GM18517 (cell line): Measurements from ENCODE around the gene ARPC5.
A peak's percentile ranks its signal among the peaks of the same experiment; 100 is the strongest.

Source experiments
- ATAC-seq: cut with Tn5 transposase; IDR thresholded peaks from one replicate; pipeline ENCODE4 v1.9.1; 2021; ENCODE audit warnings: mild to moderate bottlenecking, moderate library complexity; ENCODE audit not compliant: unreplicated experiment

The ARPC5 gene

DNA sequence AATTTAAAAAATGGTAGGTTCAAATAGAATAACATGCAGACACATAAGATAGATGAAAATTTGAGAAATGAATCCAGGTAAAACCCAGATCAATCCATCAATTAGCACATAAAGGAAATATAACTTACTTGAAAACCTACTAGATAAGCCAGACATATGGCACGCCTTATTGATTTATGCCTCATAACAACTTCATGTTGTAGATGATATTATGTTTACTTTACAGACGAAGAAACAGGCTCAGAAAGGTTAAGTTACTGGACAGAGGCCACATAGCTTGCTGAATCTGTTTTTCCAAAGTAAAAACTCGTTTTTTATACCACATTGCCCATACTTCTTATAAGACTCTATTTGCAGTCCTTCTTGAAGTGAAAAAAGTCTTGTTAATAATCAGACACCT lies 23.2 kb downstream of the ARPC5 start:
- ATAC-seq = no peak

GRCh38 chr1:183611021-183611420 lies 24.6 kb downstream of the ARPC5 start:
- no peak for ATAC-seq

DNA sequence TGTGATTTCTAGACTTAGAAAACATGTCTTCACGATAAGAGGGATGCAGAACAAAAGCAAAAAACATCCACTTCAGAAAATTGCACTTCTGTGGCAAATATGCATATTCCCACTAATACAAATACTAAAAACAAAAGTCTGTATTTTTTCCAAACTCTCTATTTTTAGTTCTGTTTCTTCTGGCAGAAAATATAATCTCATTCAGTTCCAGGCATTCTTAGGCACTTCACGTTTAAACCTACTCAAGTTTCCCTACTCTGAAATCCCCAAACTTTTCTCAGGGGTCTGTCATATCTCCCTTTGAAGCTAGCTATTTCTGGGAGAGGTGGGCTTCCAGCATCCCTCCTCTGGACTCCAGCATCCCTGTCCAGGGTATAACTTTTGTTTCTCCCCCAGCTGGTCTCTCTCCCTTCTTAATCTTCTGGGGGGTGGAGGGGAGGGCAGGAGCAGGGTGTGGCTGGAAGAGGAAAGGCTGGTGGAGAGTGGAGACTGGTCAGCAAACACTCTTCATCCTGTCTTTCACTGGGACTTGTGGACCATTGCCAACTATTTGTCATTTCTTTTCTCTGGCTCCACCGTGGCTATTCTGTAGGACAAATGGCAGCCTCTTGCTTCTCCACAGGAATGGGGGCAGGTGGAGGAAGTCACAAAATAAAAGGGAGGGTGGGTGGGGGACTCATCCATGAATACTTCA lies 25.7 kb downstream of the ARPC5 start:
- no peak for ATAC-seq

DNA sequence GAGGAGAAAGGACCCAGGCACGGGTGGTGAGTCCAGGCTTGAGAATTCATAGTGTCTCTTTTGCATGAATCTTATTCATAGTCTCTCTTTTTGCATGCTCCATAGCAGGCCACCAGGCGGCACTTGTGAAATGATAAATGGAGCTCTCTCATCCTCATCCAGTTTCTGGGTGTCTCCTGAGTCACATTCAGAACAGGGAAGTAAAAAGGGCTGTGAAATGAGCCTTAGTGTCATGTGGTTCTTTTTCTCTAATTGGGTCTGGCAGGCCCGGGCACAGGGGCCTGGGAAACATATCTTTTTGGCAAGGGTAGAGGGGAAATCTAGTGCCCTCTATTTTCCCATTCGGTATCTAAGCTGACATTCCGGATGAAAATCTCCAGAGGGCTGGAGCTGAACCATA lies 26.3 kb downstream of the ARPC5 start:
- peak; percentile 38 for ATAC-seq

GRCh38 chr1:183607322-183607980 lies 28.1 kb downstream of the ARPC5 start:
- ATAC-seq = peak; percentile 42

- ATAC-seq = no peak
Measured at GRCh38 chr1:183605904-183606303, 29.7 kb downstream of the ARPC5 start.

DNA sequence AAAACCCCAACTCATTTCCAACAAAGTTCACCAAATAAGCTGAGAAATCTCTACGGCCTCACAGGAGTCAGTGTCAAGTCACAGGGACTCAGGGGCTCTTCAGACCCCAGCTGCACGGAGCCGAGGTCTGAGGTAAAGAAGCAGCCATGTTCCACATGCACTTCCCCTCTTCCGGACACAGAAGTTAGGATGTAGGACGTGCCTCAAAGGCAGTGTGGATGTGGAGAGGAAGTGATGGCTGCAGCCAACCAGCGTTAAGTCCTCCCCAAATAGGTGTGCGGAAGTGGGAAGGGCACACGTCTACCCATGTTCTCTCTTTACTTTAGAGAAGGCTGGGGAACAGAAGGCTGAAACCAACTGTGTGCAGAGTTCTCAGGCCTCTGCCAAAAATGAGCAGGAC lies 30.8 kb downstream of the ARPC5 start:
- ATAC-seq = no peak

DNA sequence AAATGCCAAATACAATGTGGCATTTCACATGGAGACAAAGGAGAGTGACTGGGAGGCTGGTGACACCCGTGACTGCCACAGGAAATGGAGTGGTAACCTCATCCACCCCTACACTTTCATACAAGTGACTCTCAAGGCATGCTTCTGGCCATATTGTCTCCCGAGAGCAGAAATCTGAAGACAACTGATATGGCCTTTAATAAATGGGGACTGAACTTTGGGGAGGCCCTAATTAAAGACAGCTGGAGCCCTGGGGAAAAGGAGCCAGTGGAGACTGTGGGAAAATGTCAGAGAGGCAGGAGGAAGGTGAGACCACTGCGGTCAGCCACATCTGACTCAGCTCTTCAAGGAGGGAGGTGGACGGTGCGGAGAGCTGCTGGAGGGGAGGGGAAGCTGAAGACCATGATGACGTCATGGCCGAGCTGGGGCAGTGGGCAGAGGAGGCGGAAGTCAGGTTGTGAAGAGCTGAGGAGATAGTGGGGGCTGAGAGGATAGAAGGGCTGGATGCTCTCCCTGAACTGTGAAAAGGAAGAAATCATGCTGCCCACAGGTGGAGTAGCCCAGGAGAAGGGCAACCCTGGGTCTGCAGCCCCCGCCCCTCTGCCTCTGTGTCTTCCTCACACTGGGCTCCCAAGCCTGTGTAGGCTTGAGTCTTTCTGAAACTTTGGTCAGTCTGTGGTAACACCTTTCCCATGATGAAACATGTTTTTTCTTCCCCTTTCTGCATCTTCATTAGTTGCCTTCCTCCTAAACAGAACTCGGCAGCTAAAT lies 31.4 kb downstream of the ARPC5 start:
- ATAC-seq = no peak

DNA sequence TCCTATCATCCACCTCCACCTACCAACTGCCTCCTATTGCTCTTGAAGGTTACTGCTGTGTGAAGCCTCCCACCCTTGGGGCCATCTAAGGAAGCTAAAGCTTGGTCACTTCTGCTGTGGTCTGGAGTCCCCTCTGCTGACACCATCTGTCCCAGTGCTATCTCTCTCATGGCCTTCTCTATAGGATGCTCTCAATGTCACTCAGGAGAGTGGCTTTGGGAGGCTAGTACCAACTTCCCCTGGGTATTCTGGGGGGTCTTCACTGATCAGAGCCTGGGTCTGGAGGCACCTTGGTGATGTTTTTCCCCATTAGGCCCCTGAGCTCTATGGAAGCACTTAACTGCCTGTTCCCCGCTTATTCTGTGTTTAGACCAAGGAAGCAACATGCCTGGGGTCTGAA lies 33.1 kb downstream of the ARPC5 start:
- no peak for ATAC-seq

- no peak for ATAC-seq
Measured at GRCh38 chr1:183600634-183601033, 34.9 kb downstream of the ARPC5 start.

DNA sequence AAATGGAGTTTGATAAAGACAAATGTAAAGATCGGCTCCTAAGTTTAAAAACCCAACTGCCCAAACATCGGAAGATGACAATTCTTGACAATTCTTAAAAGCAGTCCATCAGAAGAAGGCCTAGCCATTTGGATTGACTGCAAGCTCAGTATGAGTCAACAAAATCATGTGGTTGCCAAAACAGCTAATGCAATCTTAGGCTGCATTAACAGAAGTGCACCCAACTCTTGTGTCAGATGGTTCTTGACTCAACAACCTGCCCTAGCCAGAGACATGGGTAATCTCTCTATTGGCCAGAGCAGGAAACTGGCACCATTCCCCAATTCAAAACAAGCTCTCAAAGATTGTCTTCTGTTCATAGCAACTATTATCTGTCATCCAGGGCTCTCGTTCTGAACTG lies 35.4 kb downstream of the ARPC5 start:
- ATAC-seq = no peak

- ATAC-seq = peak; percentile 70
Measured at GRCh38 chr1:183598386-183598785, 37.2 kb downstream of the ARPC5 start.

DNA sequence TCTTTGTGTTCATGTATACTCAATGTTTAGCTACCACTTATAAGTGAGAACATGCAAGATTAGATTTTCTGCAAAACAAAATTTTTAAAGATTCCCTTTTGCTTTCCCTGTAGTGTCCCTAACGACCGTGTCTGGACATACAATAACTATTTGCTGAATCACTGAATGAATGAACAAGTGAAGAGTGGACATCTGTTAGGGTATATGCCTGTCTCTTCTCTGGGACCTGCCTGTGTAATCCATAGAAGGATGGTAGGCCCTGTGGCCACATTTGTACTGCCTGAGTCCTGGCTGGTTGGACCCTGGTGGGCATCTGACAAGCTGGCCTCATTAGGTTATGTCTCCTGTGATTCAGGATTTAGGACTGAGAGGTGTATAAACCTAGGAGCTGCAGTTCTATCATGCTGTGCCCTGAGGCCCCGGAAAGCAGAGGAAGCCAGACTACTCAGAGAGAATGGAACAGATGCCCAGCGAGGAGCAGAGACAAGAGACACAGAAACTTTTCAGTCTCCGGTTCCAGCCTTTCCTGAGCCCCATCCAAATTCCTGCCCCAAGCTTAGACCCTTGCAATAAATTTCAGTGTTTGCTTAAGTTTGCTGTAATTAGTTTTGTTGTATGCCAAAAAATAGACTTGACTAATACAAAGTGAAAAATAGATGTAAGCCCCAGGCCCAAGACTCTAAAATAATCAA lies 37.8 kb downstream of the ARPC5 start:
- ATAC-seq = no peak

DNA sequence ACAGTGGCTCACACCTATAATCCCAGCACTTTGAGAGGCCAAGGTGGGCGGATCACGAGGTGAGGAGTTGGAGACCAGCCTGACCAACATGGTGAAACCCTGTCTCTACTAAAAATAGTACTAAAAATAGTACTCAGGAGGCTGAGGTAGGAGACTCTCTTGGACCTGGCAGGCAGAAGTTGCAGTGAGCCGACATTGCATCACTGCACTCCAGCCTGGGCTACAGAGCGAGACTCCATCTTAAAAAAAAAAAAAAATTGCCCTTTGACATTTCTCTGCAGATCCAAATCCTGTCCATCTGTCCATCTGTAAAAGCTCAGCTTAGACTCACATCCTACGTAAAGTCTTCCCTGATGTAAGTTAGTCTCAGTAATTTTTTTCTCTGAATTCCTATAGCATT lies 39.1 kb downstream of the ARPC5 start:
- no peak for ATAC-seq

- ATAC-seq = no peak
Measured at GRCh38 chr1:183595537-183595936, 40.0 kb downstream of the ARPC5 start.

DNA sequence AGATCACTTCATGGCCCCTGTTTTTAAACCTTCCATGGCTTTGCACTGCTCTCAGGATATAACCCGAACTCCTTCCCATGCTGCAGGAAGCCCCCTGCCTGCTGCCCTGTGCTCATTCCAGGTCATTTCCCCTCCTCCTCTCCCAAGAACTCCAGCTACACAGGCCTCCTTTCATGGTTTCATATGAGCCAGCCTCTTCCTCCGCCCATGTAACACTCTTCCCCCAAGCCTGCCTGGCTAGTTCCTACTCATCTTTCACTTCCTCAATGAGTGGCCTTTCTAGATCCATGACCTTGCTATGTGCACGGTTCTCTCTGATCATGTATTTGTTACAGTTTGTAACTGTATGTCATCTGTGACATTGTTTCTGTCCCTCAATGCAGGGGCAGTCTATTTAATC lies 42.2 kb downstream of the ARPC5 start:
- ATAC-seq = peak; percentile 54

GRCh38 chr1:183592733-183593132 lies 42.9 kb downstream of the ARPC5 start:
- no peak for ATAC-seq

DNA sequence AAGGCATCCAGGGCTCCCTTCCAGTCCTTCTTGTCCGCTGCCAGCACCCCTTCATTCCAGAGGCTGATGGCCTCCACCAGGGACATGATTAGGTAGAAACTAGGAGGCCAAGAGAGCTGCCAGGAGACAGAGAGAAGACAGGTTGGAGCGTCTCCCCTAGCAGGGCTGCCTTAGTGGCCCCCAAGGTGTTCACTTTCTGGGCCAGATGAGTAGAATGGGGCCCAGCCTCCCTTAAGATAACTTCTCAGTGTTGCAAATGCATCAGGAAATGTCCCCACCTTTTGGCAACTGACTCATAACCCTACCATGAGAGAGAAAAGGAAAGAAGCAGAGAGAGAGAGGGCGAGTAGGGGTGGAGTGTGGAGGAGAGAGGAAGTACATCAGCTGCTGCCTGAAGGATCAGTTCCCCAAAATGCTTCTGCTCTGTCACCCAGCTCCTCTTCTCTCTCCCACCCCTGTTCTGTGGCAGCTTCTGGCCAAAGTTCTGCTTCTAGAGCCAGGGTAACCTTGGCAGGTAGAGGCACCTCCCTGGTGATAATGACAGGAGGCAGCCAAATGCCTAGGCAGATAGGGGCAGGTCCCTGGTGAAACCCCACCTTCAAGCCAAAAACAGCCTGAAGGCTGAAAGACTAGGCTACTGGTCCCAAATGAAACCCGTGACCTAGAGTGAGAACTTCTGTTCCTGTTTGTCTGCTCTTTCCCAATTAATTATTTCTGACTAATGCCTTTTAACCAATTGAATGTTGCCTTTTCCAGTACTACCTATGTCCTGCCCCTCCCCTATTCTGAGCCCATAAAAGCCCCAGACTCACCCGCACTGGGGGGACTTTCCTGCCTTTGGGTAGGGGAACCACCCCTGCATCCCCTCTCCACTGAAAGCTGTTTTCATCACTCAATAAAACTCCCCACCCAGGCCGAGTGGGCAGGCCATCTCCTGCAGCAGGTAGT lies 45.1 kb downstream of the ARPC5 start, which contains the start of gene NCF2:
Gene NCF2, minus strand, starts transcription at position 216 of the 948 bp plus-strand sequence. Its CDS starts 130 bp downstream, at position 86.
- peak; percentile 81 for ATAC-seq

DNA sequence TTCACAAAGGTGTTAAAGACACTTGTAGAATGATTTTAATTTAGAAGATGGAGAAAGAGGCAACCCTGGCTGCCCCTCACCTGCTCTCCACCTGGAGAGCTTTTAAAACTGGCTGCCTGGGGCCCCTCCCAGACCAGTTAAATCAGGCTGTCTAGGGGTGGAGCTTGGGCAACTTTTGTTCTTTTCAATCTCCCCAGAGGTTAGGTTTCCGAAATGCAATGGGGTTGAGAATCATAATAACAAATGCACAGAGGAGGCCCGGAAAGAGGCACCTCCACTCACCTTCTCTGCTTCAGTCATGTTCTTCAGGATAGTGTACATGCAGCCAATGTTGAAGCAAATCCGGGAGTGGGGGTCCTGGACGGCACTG lies 45.7 kb downstream of the ARPC5 start:
- peak; percentile 11 for ATAC-seq

GRCh38 chr1:183589384-183589783 lies 46.2 kb downstream of the ARPC5 start:
- ATAC-seq = no peak
